ENCODE results near the gene ATG2B. TPM values are rescaled to one million over a fixed set of nuclear protein-coding genes. Genes with fewer than 3 reads are reported as not detected.
A peak's percentile ranks its signal among the peaks of the same experiment; 100 is the strongest.

The ATG2B gene
- total RNA-seq, 4 donors from 2014 or later: 22.2 to 30.3 (median 28.6) TPM

- no peak for TF ChIP-seq CTCF (IDR thresholded peaks at IDR 0.05 in 4 of 5, conservative IDR thresholded peaks at IDR 0.05 in 1 of 5)
- no peak for TF ChIP-seq POLR2A (IDR thresholded peaks at IDR 0.05)
Measured at GRCh38 chr14:96277890-96278289, 85.3 kb downstream of the ATG2B start.

GRCh38 chr14:96275177-96276112, 87.7 kb downstream of the ATG2B start:
- peak in 1 of 2 donors; percentile 32 for ATAC-seq
- H3K4me1 ChIP-seq: no peaks in the 10 kb centered on the region
- H3K4me3 ChIP-seq: no peak overlapping the region
- no peak overlapping the region for H3K27ac ChIP-seq
- in situ Hi-C loops (cut with MboI; ENCODE audit: low sequenced_read_pairs in 4 of 4) (loop anchor here in 3 of 4 donors (5.0 to 25.0 kb wide), 3 partner anchors 178 to 713 kb away; no protein-coding TSS in a partner anchor), intact Hi-C loops (cut with DNase I; ENCODE audit: low total_unique reads) (loop anchor here (1.0 to 5.0 kb wide), 2 partner anchors 175 to 278 kb away; no protein-coding TSS in a partner anchor)
- peak; percentile 20 to 24 for DNase-seq
- no peak for TF ChIP-seq POLR2A (IDR thresholded peaks at IDR 0.05)
- peak; percentile 69 to 86 (median 83) for TF ChIP-seq CTCF (IDR thresholded peaks at IDR 0.05 in 4 of 5, conservative IDR thresholded peaks at IDR 0.05 in 1 of 5)
- no peaks in the 10 kb centered on the region for H3K36me3 ChIP-seq
- no peaks in the 10 kb centered on the region for H3K27me3 ChIP-seq
- peaks cover 4 to 12% (median 6%) of the 10 kb centered on the region in 3 donors for H3K9me3 ChIP-seq

More at GRCh38 chr14:96277890-96278289, 85.3 kb downstream of the ATG2B start:
- no peak for ATAC-seq
- peaks cover 4 to 12% (median 6%) of the 10 kb centered on the region in 3 donors for H3K9me3 ChIP-seq
- no peak overlapping the region for H3K27ac ChIP-seq
- no peak overlapping the region for H3K4me3 ChIP-seq
- in situ Hi-C loops (cut with MboI; ENCODE audit: low sequenced_read_pairs in 4 of 4): loop anchor here in 3 of 4 donors (5.0 to 25.0 kb wide), 3 partner anchors 181 to 716 kb away; no protein-coding TSS in a partner anchor
- intact Hi-C loops (cut with DNase I; ENCODE audit: low total_unique reads): loop anchor here (5.0 kb wide), 1 partner anchor 281 kb away; no protein-coding TSS in a partner anchor
- H3K27me3 ChIP-seq: no peaks in the 10 kb centered on the region
- no peaks in the 10 kb centered on the region for H3K4me1 ChIP-seq
- DNase-seq: no peak
- peaks cover 0 to 6% of the 10 kb centered on the region in 2 donors for H3K36me3 ChIP-seq

- no peak for DNase-seq
- peaks cover 4 to 12% (median 6%) of the 10 kb centered on the region in 3 donors for H3K9me3 ChIP-seq
- no peaks in the 10 kb centered on the region for H3K36me3 ChIP-seq
- no peaks in the 10 kb centered on the region for H3K4me1 ChIP-seq
- no peak for TF ChIP-seq POLR2A (IDR thresholded peaks at IDR 0.05)
- TF ChIP-seq CTCF (IDR thresholded peaks at IDR 0.05 in 4 of 5, conservative IDR thresholded peaks at IDR 0.05 in 1 of 5): no peak
- in situ Hi-C loops (cut with MboI; ENCODE audit: low sequenced_read_pairs in 4 of 4): loop anchor here in 2 of 4 donors (10.0 to 25.0 kb wide), 2 partner anchors 180 to 712 kb away; no protein-coding TSS in a partner anchor
- H3K4me3 ChIP-seq: no peak overlapping the region
- ATAC-seq: no peak
- intact Hi-C loops (cut with DNase I; ENCODE audit: low total_unique reads): loop anchor here (5.0 kb wide), 1 partner anchor 847 kb away; no protein-coding TSS in a partner anchor
- H3K27me3 ChIP-seq: no peaks in the 10 kb centered on the region
- no peak overlapping the region for H3K27ac ChIP-seq
Measured at GRCh38 chr14:96274543-96274942, 88.6 kb downstream of the ATG2B start.

- H3K4me1 ChIP-seq: no peaks in the 10 kb centered on the region
- H3K27ac ChIP-seq: no peak overlapping the region
- no peaks in the 10 kb centered on the region for H3K36me3 ChIP-seq
- peaks cover 4 to 12% (median 6%) of the 10 kb centered on the region in 3 donors for H3K9me3 ChIP-seq
- DNase-seq (no peak), ATAC-seq (no peak)
- H3K27me3 ChIP-seq: no peaks in the 10 kb centered on the region
- no peak overlapping the region for H3K4me3 ChIP-seq
- no peak for TF ChIP-seq CTCF (IDR thresholded peaks at IDR 0.05 in 4 of 5, conservative IDR thresholded peaks at IDR 0.05 in 1 of 5)
- no peak for TF ChIP-seq POLR2A (IDR thresholded peaks at IDR 0.05)
- intact Hi-C loops (cut with DNase I; ENCODE audit: low total_unique reads): loop anchor here (5.0 kb wide), 1 partner anchor 847 kb away; no protein-coding TSS in a partner anchor
- in situ Hi-C loops (cut with MboI; ENCODE audit: low sequenced_read_pairs in 4 of 4): loop anchor here in 2 of 4 donors (10.0 to 25.0 kb wide), 2 partner anchors 179 to 712 kb away; no protein-coding TSS in a partner anchor
Measured at GRCh38 chr14:96274122-96274521, 89.0 kb downstream of the ATG2B start.

All from gastrocnemius medialis (tissue), 4 donors.